Omental fat pad (tissue), 4 donors: Measurements from ENCODE around the gene COL23A1. TPM values are rescaled to one million over a fixed set of nuclear protein-coding genes. Genes with fewer than 3 reads are reported as not detected.

ENCODE experiments used
- ATAC-seq: fragments of 150-250 bp; one replicate; pipeline ENCODE4 v1.9.1; 2016; ENCODE audit warnings: mild to moderate bottlenecking, moderate library complexity; ENCODE audit not compliant: low FRiP score
- DNase-seq: peaks from one replicate; pipeline ENCODE4 v3.0.0-alpha.2; 2019; ENCODE audit warnings: low spot score
- CTCF ChIP-seq, 3 donors: fragments of 450-650 bp; IDR thresholded peaks; one replicate each; pipeline ENCODE4 v1.5.1; 2016 to 2017; ENCODE audit warnings: antibody characterized with exemption in 3 of 3, mild to moderate bottlenecking in 3 of 3, moderate library complexity in 2 of 3
- total RNA-seq, 4 donors: library from RNA; depleted of rRNA; stranded (reverse); fragments of >200 nt; gene quantifications; one replicate each; pipeline ENCODE4 v1.1.0, GENCODE V29; 2016

COL23A1 gene
- total RNA-seq, 4 donors from 2014 or later: 0.12 to 1.0 (median 0.49) TPM

- ATAC-seq (no peak), DNase-seq (no peak)
- no peak for TF ChIP-seq CTCF (IDR thresholded peaks at IDR 0.05)
Measured at GRCh38 chr5:178238711-178239592, 351.2 kb downstream of the COL23A1 start.

- no peak for ATAC-seq
- no peak for DNase-seq
- TF ChIP-seq CTCF (IDR thresholded peaks at IDR 0.05): no peak
Measured at GRCh38 chr5:178238313-178238635, 351.9 kb downstream of the COL23A1 start.

DNA sequence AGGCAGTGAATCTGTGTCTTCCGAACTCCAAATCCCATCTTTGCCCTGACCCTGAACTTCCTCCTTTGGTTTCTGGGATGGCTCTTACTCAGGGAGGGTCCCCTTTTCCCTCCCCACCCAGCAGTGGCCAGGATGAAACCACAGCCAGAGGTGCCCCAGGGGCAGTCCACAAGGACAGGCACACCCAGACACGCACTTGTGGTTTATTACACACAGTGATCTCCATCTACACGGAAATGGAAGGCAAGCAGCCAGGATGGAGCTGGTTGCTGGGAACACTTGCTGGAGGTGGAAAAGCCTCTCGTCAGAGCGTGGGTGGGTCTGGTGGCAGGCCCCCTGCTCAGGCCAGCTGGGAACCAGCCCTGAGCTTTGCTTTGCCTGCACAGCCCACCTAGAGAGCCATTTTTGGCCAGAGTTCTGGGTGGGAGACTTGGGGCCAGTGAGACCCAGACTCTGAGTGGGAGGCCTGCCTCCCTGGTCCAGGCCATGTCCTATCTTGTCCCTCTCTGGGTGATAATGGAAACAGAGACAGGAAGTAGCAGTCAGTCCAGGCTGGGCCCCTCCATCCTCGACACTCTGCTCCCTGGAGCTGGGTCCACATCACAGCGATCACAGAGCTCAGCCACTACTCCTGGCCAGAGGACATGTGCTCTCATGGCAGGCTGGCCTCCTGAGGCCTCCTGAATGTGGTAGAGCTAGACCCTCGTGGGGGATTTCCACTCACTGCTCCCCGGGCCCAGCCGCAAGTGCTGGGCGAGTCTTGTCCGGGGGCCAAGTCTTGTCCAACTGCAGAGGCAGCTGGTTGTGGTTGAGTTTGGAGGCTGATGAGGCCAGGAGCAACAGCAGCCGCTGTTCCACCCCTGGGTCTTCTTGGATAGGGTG is 352.5 kb downstream of the COL23A1 start:
- TF ChIP-seq CTCF (IDR thresholded peaks at IDR 0.05): no peak
- ATAC-seq (no peak), DNase-seq (no peak)

GRCh38 chr5:178236679-178237078 is 353.5 kb downstream of the COL23A1 start:
- ATAC-seq (no peak), DNase-seq (no peak)

DNA sequence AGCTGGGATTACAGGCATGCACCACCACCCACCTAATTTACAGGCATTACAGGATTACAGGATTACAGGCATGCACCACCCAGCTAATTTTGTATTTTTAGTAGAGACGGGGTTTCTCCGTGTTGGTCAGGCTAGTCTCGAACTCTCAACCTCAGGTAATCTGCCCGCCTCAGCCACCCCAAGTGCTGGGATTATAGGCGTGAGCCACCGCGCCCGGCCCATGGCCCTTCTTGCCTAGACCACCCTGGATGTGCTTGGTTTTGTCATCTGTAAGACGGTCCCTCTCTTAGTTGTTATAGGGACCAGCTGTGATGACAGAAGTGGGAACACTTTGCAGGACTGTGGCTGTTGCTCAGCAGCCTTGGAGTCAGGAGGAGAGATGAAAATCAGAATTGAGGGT is 354.1 kb downstream of the COL23A1 start:
- ATAC-seq (no peak), DNase-seq (no peak)
- TF ChIP-seq CTCF (IDR thresholded peaks at IDR 0.05): no peak

More at GRCh38 chr5:178236679-178237078, 353.5 kb downstream of the COL23A1 start:
- no peak for TF ChIP-seq CTCF (IDR thresholded peaks at IDR 0.05)

DNA sequence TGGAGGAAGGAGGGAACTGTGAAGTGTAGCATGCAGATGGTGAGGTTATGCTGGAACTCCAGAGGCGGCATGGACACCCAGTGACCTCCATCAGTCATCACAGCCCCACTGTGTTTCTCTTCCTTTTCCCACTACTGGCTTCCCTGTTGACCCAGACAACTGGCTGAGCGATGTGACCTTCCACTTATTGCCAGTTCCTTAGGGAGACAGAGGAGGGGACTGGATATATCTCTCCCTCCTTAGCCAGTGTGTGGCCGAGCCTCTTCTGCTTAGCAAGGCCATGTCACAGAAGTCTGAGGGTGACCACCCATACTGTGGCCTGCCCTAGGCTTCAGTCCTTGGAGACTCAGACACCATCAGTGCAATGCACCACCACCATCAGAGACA is 354.6 kb downstream of the COL23A1 start:
- TF ChIP-seq CTCF (IDR thresholded peaks at IDR 0.05): no peak

More for the DNA sequence above, 354.6 kb downstream of the COL23A1 start:
- ATAC-seq (no peak), DNase-seq (no peak)
